ENCODE measurements around the gene THSD7B. TPM values are rescaled to one million over a fixed set of nuclear protein-coding genes. Genes with fewer than 3 reads are reported as not detected.

Gene THSD7B
- total and polyA plus RNA-seq, 9 of the 15 experiments (the other 6 are each of a cell fraction or from before 2014, with no cell fraction given) = not detected

DNA sequence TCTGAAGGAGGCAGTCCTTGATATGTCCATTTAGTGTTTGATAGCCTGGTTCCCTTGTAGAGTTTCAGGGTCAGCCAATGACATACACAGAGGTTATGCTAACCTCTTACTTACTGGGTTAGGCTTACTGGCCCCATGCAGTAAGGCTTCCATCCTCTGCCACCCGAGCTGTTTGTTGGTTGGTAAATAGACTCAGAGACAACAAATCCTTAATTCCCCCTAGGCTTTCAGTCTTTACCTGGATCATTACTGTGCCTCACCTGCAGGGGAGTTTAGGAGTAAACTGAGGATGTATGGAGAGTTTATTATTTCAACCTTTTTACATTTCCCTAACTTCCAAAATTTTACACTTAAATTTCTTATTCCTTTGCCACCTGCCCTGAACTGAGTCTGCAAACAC lies 746.2 kb downstream of the THSD7B start:
- POLR2A ChIA-PET = no interaction called here
- BruUV-seq (replicated peaks) = no TSS peak

More for the DNA sequence above, 746.2 kb downstream of the THSD7B start:
- Histone ChIP-seq H3K4me2 (ENCODE audit: insufficient read depth, low read length) (no peak overlapping the region), H3K4me1 (replicated peaks in 1 of 2; ENCODE audit: control insufficient read depth in 2 of 2, insufficient read depth in 2 of 2, low read length in 2 of 2) (no peaks in the 10 kb centered on the region), H2AFZ (ENCODE audit: low read depth, low read length) (no peak overlapping the region), H3K4me3 (no peak overlapping the region), H3K79me2 (ENCODE audit: control insufficient read depth, insufficient read depth, low read length) (no peaks in the 10 kb centered on the region), H3K36me3 (ENCODE audit: control insufficient read depth, insufficient read depth, low read length) (no peaks in the 10 kb centered on the region), H3K9me1 (ENCODE audit: control insufficient read depth, insufficient read depth, low read length) (no peaks in the 10 kb centered on the region), H3K27ac (ENCODE audit: extremely low read depth, low read depth, low read length) (no peak overlapping the region), H3K9me3 (replicated peaks; ENCODE audit: control insufficient read depth, insufficient read depth, low read depth, low read length) (no peaks in the 10 kb centered on the region), H4K20me1 (replicated peaks; ENCODE audit: control insufficient read depth, insufficient read depth, low read length) (no peaks in the 10 kb centered on the region), H3K9ac (ENCODE audit: insufficient read depth in 1 of 2, low read depth in 2 of 2, low read length in 2 of 2) (no peak overlapping the region), H3K27me3 (ENCODE audit: control insufficient read depth in 2 of 2, insufficient read depth in 2 of 2, low read length in 2 of 2) (no peaks in the 10 kb centered on the region)
- DNase-seq (ENCODE audit: extremely low read depth in 1 of 4, low spot score in 3 of 4) = no peak
- no peak for FAIRE-seq
- in situ Hi-C loops (cut with MboI) (no loop called here), intact Hi-C loops (cut with micrococcal nuclease) (no loop called here)
- TF ChIP-seq POLR2AphosphoS5 (IDR thresholded peaks at IDR 0.05; ENCODE audit: control insufficient read depth, insufficient read depth, low read depth, low read length) (no peak), SMARCA5 (IDR thresholded peaks at IDR 0.05) (no peak), HNRNPK (IDR thresholded peaks at IDR 0.05; ENCODE audit: low read depth, low read length, poor library complexity, severe bottlenecking) (no peak), NCOA2 (IDR thresholded peaks at IDR 0.05; ENCODE audit: partially characterized antibody in 2 of 2) (no peak), IFI16 (CRISPR knock-in tag; IDR thresholded peaks at IDR 0.05) (no peak), MTA3 (IDR thresholded peaks at IDR 0.05; ENCODE audit: borderline replicate concordance) (no peak), ZNF76 (CRISPR knock-in tag; IDR thresholded peaks at IDR 0.05; ENCODE audit: borderline replicate concordance) (no peak), MAFK (IDR thresholded peaks at IDR 0.05; ENCODE audit: low read length) (no peak), GTF2E2 (tag; IDR thresholded peaks at IDR 0.05) (no peak), ZC3H11A (IDR thresholded peaks at IDR 0.05; ENCODE audit: low read depth, low read length) (no peak), POU5F1 (IDR thresholded peaks at IDR 0.05; ENCODE audit: borderline replicate concordance, low read depth, low read length, partially characterized antibody) (no peak), ZSCAN29 (IDR thresholded peaks at IDR 0.05) (no peak), CBX5 (IDR thresholded peaks at IDR 0.05; ENCODE audit: borderline replicate concordance, low read depth) (no peak), BRD4 (IDR thresholded peaks at IDR 0.05) (no peak), FOSL1 (tag; conservative IDR thresholded peaks at IDR 0.05) (no peak), RAD21 (CRISPR knock-in tag; conservative IDR thresholded peaks at IDR 0.05 in 1 of 2, IDR thresholded peaks at IDR 0.05 in 1 of 2) (no peak), SFPQ (IDR thresholded peaks at IDR 0.05; ENCODE audit: low read depth, low read length) (no peak)
- CTCF ChIA-PET (ENCODE audit: low intra/inter-chr PET ratio) = no interaction called here
- no peak for ATAC-seq
- 0% methylated on average over 1 of the region's 1 CpG for WGBS (ENCODE audit: insufficient coverage, low coverage, missing lambda C conversion rate)

All from K562 (cell line).